Stimulated activated naive CD8-positive, alpha-beta T cell treated with anti-CD3 and anti-CD28 coated beads, Interleukin-15, Interleukin-2, amounts not matched to agents 100 U/mL and 50 U/mL, for 24 hours (primary cell): ENCODE results near the gene MRAP.
"Not testable (repeated sequence)": the region's sequence is repeated elsewhere in the genome, so short reads cannot be mapped to it uniquely, and the experiment has no call there.

Experiments used
- ATAC-seq: fragments of 150-1000 bp; cut with Tn5 transposase; one replicate; pipeline ENCODE4 v1.10.0; 2021
- DNase-seq: peaks from one replicate; pipeline ENCODE4 v3.0.0; 2021

MRAP gene

GRCh38 chr21:32298658-32299081, at the start of gene MRAP:
Gene MRAP, plus strand, starts transcription at chr21:32298855. Its CDS starts 117 bp downstream, at chr21:32298972.
- DNase-seq (no peak), ATAC-seq (no peak)

GRCh38 chr21:32249511-32250280, 49.0 kb upstream of the MRAP start:
- no peak for DNase-seq

GRCh38 chr21:32252136-32252535, 46.5 kb upstream of the MRAP start:
- ATAC-seq (no peak), DNase-seq (no peak)

More at GRCh38 chr21:32249511-32250280, 49.0 kb upstream of the MRAP start:
- ATAC-seq: no peak

- DNase-seq: no peak
- ATAC-seq: no peak
Measured at GRCh38 chr21:32253215-32253641, 45.4 kb upstream of the MRAP start.

- DNase-seq (no peak), ATAC-seq (no peak)
Measured at GRCh38 chr21:32256251-32256650, 42.4 kb upstream of the MRAP start.

- ATAC-seq: no peak
- no peak for DNase-seq
Measured at GRCh38 chr21:32256873-32257620, 41.6 kb upstream of the MRAP start.

GRCh38 chr21:32257962-32258785, 40.5 kb upstream of the MRAP start:
- ATAC-seq (peak; percentile 32), DNase-seq (peak; percentile 39)

- DNase-seq, ATAC-seq: not testable (repeated sequence)
Measured at GRCh38 chr21:32258786-32259048, 39.9 kb upstream of the MRAP start.

- ATAC-seq: no peak
- no peak for DNase-seq
Measured at GRCh38 chr21:32260130-32260529, 38.5 kb upstream of the MRAP start.

- no peak for ATAC-seq
- DNase-seq: no peak
Measured at GRCh38 chr21:32261929-32262328, 36.7 kb upstream of the MRAP start.

GRCh38 chr21:32265321-32265720, 33.3 kb upstream of the MRAP start:
- ATAC-seq, DNase-seq: not testable (repeated sequence)

GRCh38 chr21:32270748-32271147, 27.9 kb upstream of the MRAP start:
- DNase-seq: no peak
- ATAC-seq: no peak

- DNase-seq (no peak), ATAC-seq (no peak)
Measured at GRCh38 chr21:32276671-32277070, 22.0 kb upstream of the MRAP start.

- no peak for ATAC-seq
Measured at GRCh38 chr21:32278103-32278502, 20.6 kb upstream of the MRAP start.

GRCh38 chr21:32278518-32279376, 19.9 kb upstream of the MRAP start, which contains the start of gene MIS18A:
Gene MIS18A, minus strand, starts transcription at chr21:32279049. Its CDS starts 35 bp downstream, at chr21:32279014.
- ATAC-seq: peak; percentile 90

More at GRCh38 chr21:32278103-32278502, 20.6 kb upstream of the MRAP start:
- DNase-seq: no peak

GRCh38 chr21:32279377-32279680, 19.3 kb upstream of the MRAP start:
- DNase-seq (no peak), ATAC-seq (no peak)

More at GRCh38 chr21:32278518-32279376, 19.9 kb upstream of the MRAP start, which contains the start of gene MIS18A:
- DNase-seq: peak; percentile 99

GRCh38 chr21:32281531-32281930, 17.1 kb upstream of the MRAP start:
- no peak for ATAC-seq

GRCh38 chr21:32282992-32283391, 15.7 kb upstream of the MRAP start:
- no peak for DNase-seq
- ATAC-seq: no peak

More at GRCh38 chr21:32281531-32281930, 17.1 kb upstream of the MRAP start:
- no peak for DNase-seq

GRCh38 chr21:32285476-32285875, 13.2 kb upstream of the MRAP start:
- ATAC-seq: no peak
- DNase-seq: no peak

GRCh38 chr21:32297449-32297848, 1.2 kb upstream of the MRAP start:
- no peak for DNase-seq
- no peak for ATAC-seq

GRCh38 chr21:32298148-32298559, 501 bp upstream of the MRAP start:
- ATAC-seq: no peak
- DNase-seq: no peak

- no peak for DNase-seq
- no peak for ATAC-seq
Measured at GRCh38 chr21:32299695-32300094, 1.0 kb downstream of the MRAP start.
